HCEC 1CT (cell line): Measurements from ENCODE around the gene KATNB1.
"Not testable (repeated sequence)": the region's sequence is repeated elsewhere in the genome, so short reads cannot be mapped to it uniquely, and the experiment has no call there.

Experiments used
- DNase-seq: peaks from one replicate; pipeline ENCODE4 v3.0.0-alpha.2; 2017

KATNB1 gene

DNA sequence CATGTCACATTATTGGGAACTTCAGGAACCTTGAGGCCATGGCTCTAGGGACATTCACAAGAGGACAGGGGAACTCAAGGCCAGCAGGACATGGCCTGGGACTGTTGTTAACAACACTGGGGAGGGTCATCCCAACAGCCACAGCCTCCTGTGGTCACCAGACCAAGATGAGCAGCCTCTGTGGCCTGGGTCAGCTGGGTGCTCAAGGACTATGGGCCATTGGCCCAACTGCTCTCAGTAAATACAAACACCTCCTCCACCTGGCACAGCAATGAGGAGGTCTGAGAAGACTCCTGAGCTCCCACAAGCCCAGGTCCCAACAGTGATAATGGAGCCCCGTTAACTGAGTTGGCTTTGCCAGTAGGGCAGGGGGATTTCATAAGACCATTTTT lies 45.8 kb downstream of the KATNB1 start:
- no peak for DNase-seq

GRCh38 chr16:57781741-57782606 lies 46.4 kb downstream of the KATNB1 start:
- DNase-seq: peak; percentile 25

DNA sequence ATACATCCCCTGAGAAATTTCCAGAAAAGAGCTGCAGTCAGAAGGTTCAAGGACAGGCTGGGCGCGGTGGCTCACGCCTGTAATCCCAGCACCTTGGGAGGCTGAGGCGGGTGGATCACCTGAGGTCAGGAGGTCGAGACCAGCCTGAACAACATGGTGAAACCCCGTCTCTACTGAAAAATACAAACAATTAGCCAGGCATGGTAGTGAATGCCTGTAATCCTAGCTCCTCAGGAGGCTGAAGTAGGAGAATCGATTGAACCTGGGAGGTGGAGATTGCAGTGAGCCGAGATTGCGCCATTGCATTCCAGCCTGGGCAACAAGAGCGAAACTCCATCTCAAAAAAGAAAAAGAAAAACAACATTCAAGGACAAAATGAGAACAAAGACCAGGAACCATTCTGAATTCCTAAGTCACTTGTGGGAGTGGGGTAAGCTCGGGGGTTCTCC lies 47.1 kb downstream of the KATNB1 start:
- not testable (repeated sequence) for DNase-seq

DNA sequence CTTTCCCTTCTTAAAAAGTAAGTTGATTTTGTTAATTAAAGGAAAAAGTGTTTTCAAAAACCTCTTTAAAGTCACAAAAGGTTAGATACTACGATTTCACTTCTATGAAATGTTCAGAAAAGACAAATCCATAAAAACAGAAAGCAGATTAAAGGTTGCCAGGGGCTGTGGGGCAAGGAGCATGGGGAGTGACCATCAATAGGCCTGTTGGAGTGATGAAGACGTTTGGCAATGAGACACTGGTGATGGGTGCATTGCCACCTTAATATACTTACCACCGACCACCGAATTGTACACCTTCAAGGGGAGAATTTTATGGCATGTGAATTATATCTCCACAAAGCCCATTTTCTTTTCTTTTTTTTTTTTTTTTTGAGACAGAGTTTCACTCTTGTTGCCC lies 47.5 kb downstream of the KATNB1 start:
- DNase-seq: no peak

- DNase-seq: no peak
These were observed 48.3 kb downstream of the KATNB1 start for GRCh38 chr16:57783883-57784282.

DNA sequence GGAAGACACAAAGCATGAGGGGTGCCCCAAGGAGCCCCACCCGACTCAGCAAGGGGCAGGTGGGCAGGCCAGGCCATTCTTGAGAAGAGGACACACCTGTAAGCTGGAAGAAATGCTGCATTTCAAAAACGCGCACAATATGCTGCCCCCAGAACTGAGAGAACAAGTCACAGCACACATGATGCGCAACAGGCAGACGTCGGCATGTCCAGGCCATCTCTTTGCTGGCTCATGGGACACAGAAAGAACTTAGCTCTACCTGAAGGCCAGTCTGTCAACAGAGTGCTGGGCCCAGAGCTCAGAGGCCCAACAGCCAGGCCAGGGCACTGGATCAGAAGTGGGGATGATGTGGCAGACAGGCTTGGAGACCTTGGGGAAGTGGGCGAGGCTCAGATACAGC lies 48.8 kb downstream of the KATNB1 start:
- DNase-seq: no peak

- no peak for DNase-seq
These were observed 49.8 kb downstream of the KATNB1 start for GRCh38 chr16:57785385-57785784.

GRCh38 chr16:57785924-57786323 lies 50.4 kb downstream of the KATNB1 start:
- DNase-seq: no peak

- DNase-seq: no peak
These were observed 51.3 kb downstream of the KATNB1 start for GRCh38 chr16:57786632-57787518.

DNA sequence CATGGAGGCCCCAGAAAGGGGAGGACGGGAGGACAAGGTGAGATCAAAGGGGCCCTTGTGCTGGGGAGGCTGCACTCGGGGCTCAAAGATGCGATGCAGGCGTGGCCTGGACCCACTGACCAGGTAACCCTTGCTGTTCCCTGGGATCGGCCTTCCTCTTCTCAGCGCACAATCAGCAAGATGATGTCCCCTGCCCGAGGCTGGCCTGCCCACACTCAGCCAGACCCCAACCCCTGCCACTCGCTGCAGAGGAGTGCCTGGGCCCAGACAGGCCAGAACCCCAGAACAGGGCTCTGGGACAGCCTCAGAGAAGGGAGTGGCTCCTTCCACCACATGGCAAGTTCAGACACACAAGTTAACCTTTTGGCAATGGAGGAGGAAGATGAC lies 51.9 kb downstream of the KATNB1 start:
- no peak for DNase-seq

- DNase-seq: no peak
These were observed 52.8 kb downstream of the KATNB1 start for GRCh38 chr16:57788252-57788841.

GRCh38 chr16:57788951-57789350 lies 53.4 kb downstream of the KATNB1 start:
- DNase-seq: no peak

DNA sequence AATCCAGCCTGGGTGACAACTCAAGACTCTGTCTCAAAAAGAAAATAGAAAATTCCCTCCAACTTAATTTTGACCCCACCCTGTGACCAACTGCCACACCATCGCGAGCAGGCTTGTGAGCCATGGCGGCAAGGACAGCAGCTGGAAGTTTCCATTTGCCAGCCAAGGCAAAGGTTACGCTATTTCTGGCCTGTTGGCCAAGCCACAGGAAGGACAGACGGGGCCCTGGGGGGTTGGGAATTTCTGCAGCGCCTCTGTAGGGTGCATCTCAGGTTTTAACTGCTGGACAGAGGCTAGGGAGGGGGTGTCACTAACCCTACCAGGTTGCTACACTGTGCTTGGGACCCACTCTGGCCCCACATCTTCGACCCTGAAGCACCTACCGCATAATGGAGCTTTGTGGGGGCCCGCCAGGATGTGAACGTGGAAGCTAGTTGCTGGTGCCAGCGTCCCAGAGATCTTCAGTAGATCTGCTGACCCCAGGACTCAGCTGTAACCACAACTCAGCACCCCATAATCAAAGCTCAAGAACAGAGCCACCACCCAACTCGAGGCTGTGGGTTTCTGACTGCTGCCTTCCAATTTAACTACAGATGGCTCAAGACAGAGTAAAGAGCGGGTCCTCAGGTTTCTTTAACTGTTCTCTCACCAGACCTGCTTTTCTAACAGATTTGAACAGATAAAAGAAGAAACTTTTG lies 55.8 kb downstream of the KATNB1 start:
- no peak for DNase-seq

DNA sequence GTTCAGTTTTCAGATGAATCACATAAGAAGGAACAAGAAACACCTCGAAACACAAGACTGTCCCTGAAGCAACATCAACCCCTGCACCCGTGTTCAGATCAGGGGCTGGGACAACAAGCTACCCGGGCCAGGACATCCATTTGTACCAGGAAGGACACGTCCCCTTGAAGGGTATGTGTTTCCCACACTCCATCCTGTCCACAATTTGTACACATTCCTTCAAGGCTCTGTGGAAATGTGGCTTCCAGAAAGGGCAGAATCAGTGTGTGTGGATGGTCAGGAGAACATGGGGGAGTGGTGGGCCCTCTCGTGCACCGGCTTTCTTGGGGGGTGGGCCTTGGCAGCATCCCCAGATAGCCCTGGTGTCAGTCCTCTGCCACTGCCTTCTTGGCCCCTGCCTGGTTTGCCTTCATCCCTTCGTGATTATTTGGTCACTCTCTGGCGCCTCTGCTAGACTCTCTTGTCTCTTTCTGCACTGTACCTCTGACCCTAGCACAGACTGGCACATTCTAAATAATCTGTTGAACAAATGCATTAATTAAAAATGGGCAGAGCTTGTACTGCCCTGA lies 56.4 kb downstream of the KATNB1 start:
- DNase-seq: no peak

- DNase-seq: no peak
These were observed 59.4 kb downstream of the KATNB1 start for GRCh38 chr16:57794849-57795430.

DNA sequence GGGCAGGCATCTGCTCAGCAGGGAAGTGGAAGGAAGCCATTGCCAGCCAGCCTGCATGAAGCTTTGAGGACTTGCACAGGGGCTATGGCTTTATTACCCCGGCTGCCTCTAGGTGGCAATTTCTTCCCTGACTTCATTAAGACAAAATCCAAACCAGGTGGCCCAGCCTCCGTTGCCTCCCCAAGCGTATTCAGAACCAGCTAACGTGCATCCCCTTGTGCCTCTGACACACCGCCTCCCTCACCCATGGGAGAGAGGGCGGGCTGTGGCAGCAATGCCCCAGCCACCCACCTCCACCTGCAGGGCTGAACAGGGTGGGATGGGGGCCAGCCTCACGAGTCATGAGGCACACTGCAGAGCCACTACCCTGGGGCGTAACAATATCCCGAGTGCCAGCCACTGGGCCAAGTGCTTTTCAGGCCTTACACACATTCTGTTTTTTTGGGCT lies 59.9 kb downstream of the KATNB1 start:
- peak; percentile 34 for DNase-seq

DNA sequence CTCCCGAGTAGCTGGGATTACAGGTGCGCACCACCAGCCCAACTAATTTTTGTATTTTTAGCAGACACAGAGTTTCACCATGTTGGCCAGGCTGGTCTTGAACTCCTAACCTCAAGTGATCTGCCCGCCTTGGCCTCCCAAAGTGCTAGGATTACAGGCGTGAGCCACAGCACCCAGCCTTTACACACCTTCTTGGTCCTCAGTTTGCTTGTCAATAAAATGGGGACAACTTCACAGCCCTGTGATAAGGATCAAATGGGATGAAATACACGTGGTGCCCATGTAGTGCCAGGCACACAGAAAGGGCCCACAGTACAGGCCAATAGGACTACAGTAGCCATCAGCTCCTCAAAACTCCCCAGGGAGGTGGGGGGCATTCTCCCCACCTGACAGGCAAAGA lies 60.4 kb downstream of the KATNB1 start:
- not testable (repeated sequence) for DNase-seq

DNA sequence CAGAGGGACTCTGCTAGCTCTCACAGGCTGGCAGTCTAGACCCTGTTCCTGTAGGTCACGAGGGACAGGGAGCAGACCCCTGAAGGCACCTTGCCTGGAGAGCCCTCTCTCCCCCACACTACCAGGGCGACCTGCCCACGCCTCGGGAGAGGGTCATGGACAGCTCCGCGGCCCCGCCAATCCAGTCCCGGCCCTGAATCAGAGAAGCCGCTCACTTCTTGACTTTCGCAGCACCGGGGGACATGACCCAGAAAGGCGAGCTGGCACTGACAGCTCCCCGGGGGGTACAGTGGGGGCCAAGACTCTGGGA lies 61.6 kb downstream of the KATNB1 start:
- DNase-seq: no peak

DNA sequence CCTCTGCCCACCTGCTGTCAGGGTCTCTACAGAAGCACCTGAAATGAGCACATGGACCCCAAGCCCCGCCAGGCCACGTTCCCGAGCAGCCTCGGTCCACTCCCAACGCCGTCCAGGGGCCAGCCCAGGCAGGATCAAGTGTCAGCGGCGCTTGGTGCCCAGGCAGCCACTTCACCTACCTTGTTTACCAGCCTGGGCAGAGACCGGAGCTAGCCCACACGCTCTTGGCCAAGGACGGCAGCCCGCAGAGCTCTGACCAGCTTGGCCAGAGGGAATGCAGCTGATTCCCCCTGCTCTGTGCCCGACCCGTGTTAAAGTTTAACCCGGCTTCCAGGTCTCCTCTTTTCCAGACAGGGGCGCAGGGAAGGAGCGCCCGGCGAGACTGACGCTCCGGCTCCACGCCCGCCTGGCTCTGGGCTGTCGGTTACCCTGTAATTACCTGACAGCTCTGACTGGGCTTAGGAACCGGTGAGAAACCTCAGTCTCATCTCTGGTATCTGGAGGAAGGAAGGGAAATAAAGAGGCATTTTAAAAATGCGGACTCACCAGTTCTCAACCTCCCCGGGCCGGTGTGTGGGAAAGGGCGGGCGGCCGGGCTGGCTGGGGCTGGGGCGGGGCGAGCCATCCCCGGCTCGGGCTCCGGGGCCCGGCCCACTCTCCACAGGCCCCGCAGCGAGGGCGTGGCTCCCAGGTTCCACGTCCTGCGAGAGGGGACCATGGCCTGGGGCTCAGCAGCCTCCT lies 62.1 kb downstream of the KATNB1 start:
- no peak for DNase-seq

DNA sequence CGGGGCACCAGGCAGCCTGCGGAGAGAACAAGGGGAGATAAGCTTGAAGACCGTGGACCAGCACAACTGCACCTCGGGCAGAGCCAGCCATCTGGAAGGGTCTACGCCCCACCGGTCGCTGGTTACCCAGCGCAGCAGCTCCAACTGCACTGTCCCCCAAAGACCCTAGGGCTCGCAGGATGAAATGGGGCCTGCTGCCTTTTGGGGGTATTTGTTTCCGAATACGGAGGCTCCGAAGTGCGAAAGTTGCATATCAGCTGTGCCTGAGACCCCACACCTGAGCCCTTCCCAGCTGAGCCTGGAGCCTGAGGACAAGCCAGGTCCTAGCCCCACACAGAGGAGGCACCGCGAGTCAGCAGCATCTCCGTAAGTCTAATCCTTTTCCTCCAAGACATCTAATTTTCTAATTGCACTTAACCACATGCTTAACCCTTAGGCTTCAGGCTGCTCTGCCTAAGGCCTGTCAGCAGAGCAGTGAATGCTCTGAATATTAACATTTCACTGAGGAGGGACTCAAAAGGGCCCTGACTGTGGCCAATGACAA lies 62.8 kb downstream of the KATNB1 start:
- DNase-seq: no peak

- DNase-seq: no peak
These were observed 63.5 kb downstream of the KATNB1 start for GRCh38 chr16:57798953-57799599.
